NB4 (cell line): Measurements from ENCODE around the gene SETD3.

Experiments used
- POLR2A ChIP-seq: IDR thresholded peaks from 2 replicates; pipeline ENCODE4 v1.6.1; 2011; ENCODE audit warnings: mild to moderate bottlenecking; ENCODE audit not compliant: insufficient read length; ENCODE audit errors: extremely low read depth
- TF ChIP-seq, protein P1 (sequence below): IDR thresholded peaks from one replicate; pipeline ENCODE4 v1.5.1; 2012; ENCODE audit warnings: low read depth, low read length
- TF ChIP-seq, protein P2 (sequence below): IDR thresholded peaks from 2 replicates; pipeline ENCODE4 v1.6.1; 2011; ENCODE audit warnings: low read depth, low read length

DNA sequence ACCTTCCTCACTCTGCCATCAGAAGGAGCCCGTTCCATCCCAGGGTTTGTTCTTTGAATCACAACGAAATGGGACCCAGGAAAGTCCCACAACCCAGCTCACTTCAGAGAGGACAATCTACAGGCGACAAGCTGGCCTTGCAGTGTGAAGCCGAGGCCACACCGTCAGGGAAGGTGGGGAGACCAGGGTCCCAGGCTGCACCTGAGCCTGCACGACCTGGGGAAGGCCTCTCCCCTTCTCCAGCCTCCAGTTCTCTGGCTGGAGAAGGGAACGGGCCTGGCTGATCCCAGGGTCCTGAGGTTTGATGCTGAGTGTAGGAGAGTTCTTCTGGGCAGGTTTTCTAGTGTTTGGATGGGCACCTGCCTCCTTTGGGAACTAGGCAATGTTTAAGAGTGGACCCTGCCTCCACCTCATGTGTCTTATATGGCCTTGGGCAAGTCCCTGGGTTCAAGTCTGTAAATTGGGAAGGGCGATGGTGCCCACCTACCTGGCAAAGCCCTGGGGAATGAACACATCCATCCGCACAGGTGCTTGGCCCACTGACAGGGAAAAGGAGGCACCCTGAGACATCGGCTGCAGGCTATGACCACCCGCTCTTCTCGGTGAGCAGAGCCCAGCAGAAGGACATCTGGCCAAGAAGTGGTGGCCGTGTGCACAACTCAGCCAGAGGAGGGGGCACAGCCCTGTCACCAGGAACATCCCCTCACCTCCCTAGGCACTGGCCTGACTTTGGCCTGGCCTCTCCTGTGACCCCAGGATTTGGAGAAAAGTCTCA lies 130.8 kb downstream of the SETD3 start:
- TF ChIP-seq, protein P1, sequence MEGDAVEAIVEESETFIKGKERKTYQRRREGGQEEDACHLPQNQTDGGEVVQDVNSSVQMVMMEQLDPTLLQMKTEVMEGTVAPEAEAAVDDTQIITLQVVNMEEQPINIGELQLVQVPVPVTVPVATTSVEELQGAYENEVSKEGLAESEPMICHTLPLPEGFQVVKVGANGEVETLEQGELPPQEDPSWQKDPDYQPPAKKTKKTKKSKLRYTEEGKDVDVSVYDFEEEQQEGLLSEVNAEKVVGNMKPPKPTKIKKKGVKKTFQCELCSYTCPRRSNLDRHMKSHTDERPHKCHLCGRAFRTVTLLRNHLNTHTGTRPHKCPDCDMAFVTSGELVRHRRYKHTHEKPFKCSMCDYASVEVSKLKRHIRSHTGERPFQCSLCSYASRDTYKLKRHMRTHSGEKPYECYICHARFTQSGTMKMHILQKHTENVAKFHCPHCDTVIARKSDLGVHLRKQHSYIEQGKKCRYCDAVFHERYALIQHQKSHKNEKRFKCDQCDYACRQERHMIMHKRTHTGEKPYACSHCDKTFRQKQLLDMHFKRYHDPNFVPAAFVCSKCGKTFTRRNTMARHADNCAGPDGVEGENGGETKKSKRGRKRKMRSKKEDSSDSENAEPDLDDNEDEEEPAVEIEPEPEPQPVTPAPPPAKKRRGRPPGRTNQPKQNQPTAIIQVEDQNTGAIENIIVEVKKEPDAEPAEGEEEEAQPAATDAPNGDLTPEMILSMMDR = no peak
- TF ChIP-seq, protein P2, sequence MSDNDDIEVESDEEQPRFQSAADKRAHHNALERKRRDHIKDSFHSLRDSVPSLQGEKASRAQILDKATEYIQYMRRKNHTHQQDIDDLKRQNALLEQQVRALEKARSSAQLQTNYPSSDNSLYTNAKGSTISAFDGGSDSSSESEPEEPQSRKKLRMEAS = no peak
- no peak for TF ChIP-seq POLR2A
